ENCODE data around the gene IL34.

DNA sequence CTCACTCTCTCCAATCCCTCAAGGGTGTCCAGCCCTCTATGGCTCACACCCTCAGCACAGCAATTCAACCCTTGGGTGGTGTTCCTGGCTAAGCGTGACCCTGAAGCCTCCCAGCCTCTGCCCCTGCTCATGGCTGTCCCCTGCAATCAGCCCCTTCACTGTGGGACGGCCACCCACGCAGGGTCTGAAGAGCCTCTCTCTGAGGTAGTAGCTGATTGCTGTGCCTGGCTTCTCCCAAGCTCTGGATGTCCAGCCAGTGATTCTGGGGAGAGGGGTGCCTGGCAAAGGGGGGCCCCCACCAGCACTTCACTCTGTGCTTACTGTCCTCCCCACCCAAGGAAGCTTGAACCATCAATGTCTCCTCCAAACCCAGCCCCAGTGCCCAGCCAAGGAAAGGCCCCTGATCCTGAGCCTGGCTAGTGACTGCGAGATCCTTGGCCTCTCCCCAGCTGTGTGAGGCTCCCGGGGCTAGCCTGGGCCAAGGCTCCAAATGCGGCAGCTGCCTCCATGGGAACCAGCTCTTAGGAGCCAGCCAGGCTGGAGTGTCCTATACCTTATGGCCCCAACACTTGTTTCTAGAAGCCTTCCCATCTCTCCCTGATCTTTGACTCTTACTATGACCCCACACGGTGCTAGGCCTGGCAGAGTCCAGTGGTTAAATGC, 29.6 kb downstream of the IL34 start:
- TF ChIP-seq, protein P1, sequence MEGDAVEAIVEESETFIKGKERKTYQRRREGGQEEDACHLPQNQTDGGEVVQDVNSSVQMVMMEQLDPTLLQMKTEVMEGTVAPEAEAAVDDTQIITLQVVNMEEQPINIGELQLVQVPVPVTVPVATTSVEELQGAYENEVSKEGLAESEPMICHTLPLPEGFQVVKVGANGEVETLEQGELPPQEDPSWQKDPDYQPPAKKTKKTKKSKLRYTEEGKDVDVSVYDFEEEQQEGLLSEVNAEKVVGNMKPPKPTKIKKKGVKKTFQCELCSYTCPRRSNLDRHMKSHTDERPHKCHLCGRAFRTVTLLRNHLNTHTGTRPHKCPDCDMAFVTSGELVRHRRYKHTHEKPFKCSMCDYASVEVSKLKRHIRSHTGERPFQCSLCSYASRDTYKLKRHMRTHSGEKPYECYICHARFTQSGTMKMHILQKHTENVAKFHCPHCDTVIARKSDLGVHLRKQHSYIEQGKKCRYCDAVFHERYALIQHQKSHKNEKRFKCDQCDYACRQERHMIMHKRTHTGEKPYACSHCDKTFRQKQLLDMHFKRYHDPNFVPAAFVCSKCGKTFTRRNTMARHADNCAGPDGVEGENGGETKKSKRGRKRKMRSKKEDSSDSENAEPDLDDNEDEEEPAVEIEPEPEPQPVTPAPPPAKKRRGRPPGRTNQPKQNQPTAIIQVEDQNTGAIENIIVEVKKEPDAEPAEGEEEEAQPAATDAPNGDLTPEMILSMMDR (IDR thresholded peaks at IDR 0.05) = no peak
- no peak for TF ChIP-seq POLR2A (IDR thresholded peaks at IDR 0.05)
- TF ChIP-seq POLR2AphosphoS5 (IDR thresholded peaks at IDR 0.05) = no peak
- TF ChIP-seq EP300 (IDR thresholded peaks at IDR 0.05) = no peak

All from upper lobe of left lung (tissue), 4 donors.